DND-41 (cell line): ENCODE measurements around the gene POLN.
A peak's percentile ranks its signal among the peaks of the same experiment; 100 is the strongest.

Source experiments
- EZH2 ChIP-seq: IDR thresholded peaks from 3 replicates; pipeline ENCODE4 v1.6.1; 2012; ENCODE audit warnings: borderline replicate concordance, low read depth, mild to moderate bottlenecking, moderate library complexity, low read length, inconsistent platforms; ENCODE audit not compliant: severe bottlenecking
- TF ChIP-seq, protein P1 (sequence below): IDR thresholded peaks from 2 replicates; pipeline ENCODE4 v1.5.1; 2012; ENCODE audit warnings: borderline replicate concordance, low read length, moderate library complexity, mild to moderate bottlenecking; ENCODE audit not compliant: poor library complexity, severe bottlenecking; ENCODE audit errors: extremely low read depth

GRCh38 chr4:2220016-2220630 is 21.8 kb downstream of the POLN start:
- TF ChIP-seq, protein P1, sequence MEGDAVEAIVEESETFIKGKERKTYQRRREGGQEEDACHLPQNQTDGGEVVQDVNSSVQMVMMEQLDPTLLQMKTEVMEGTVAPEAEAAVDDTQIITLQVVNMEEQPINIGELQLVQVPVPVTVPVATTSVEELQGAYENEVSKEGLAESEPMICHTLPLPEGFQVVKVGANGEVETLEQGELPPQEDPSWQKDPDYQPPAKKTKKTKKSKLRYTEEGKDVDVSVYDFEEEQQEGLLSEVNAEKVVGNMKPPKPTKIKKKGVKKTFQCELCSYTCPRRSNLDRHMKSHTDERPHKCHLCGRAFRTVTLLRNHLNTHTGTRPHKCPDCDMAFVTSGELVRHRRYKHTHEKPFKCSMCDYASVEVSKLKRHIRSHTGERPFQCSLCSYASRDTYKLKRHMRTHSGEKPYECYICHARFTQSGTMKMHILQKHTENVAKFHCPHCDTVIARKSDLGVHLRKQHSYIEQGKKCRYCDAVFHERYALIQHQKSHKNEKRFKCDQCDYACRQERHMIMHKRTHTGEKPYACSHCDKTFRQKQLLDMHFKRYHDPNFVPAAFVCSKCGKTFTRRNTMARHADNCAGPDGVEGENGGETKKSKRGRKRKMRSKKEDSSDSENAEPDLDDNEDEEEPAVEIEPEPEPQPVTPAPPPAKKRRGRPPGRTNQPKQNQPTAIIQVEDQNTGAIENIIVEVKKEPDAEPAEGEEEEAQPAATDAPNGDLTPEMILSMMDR = peak; percentile 96
- TF ChIP-seq EZH2 = no peak
